Neural cell (in vitro differentiated cells): ENCODE results near the gene MAPRE3. TPM values are rescaled to one million over a fixed set of nuclear protein-coding genes. Genes with fewer than 3 reads are reported as not detected.

Source experiments
- H2AFZ ChIP-seq: fragments of 200-600, 300-800 bp; sonication (generic), shearing (Covaris generic); 2 replicates; pipeline ENCODE4 v1.6.0; 2014; ENCODE audit warnings: low read depth, mild to moderate bottlenecking, antibody characterized with exemption, low read length, moderate library complexity
- H3F3A ChIP-seq: fragments of 200-600 bp; shearing (Covaris generic); 2 replicates; pipeline ENCODE4 v1.6.1; 2016; ENCODE audit warnings: mild to moderate bottlenecking, moderate library complexity, mixed read lengths, antibody characterized with exemption, low read length; ENCODE audit not compliant: insufficient read depth, poor library complexity, severe bottlenecking
- H3K27ac ChIP-seq: fragments of 200-600, 300-800 bp; sonication (generic), shearing (Covaris generic); 2 replicates; pipeline ENCODE4 v1.5.1; 2014; ENCODE audit warnings: mild to moderate bottlenecking, low read length, moderate library complexity
- H3K27me3 ChIP-seq: fragments of 300-800, 200-600 bp; sonication (generic), shearing (Covaris generic); 2 replicates; pipeline ENCODE4 v1.6.0; 2014; ENCODE audit warnings: mild to moderate bottlenecking, low read depth, low read length, moderate library complexity; ENCODE audit not compliant: insufficient read depth
- H3K36me3 ChIP-seq: fragments of 300-800, 200-600 bp; sonication (generic), shearing (Covaris generic); 2 replicates; pipeline ENCODE4 v1.5.1; 2014; ENCODE audit warnings: mild to moderate bottlenecking, antibody characterized with exemption, low read length, moderate library complexity; ENCODE audit not compliant: insufficient read depth
- H3K4me2 ChIP-seq: fragments of 300-800, 200-600 bp; sonication (generic), shearing (Covaris generic); 2 replicates; pipeline ENCODE4 v1.6.0; 2014; ENCODE audit warnings: mild to moderate bottlenecking, low read length
- H3K4me3 ChIP-seq: fragments of 300-800, 200-600 bp; sonication (generic), shearing (Covaris generic); 2 replicates; pipeline ENCODE4 v1.5.1; 2014; ENCODE audit warnings: mild to moderate bottlenecking, low read length, moderate library complexity
- H3K79me2 ChIP-seq: fragments of 200-600 bp; shearing (Covaris generic); replicated peaks from 2 replicates; pipeline ENCODE4 v1.6.0; 2014; ENCODE audit warnings: mild to moderate bottlenecking, low read length, moderate library complexity; ENCODE audit not compliant: insufficient read depth
- H3K9ac ChIP-seq: fragments of 300-800, 200-600 bp; sonication (generic), shearing (Covaris generic); 2 replicates; pipeline ENCODE4 v1.6.1; 2016; ENCODE audit warnings: mild to moderate bottlenecking, low read length, mixed read lengths
- H3K9me2 ChIP-seq: fragments of 200-600 bp; shearing (Covaris generic); 2 replicates; pipeline ENCODE4 v1.6.1; 2016; ENCODE audit warnings: mild to moderate bottlenecking, low read length, mixed read lengths; ENCODE audit not compliant: insufficient read depth
- H3K9me3 ChIP-seq: fragments of 200-600, 300-800 bp; sonication (generic), shearing (Covaris generic); 2 replicates; pipeline ENCODE4 v1.6.1; 2016; ENCODE audit warnings: mild to moderate bottlenecking, mixed run types, low read length, moderate library complexity, mixed read lengths
- H4K20me1 ChIP-seq: fragments of 200-600 bp; shearing (Covaris generic); 2 replicates; pipeline ENCODE4 v1.6.1; 2016; ENCODE audit warnings: mild to moderate bottlenecking, mixed run types; ENCODE audit not compliant: insufficient read depth
- CTCF ChIP-seq: fragments of 450-650 bp; IDR thresholded peaks from 2 replicates; pipeline ENCODE4 v1.5.1; 2014; ENCODE audit warnings: antibody characterized with exemption, mild to moderate bottlenecking, moderate library complexity; ENCODE audit not compliant: poor library complexity, severe bottlenecking
- EP300 ChIP-seq: fragments of 450-650 bp; conservative IDR thresholded peaks from 2 replicates; pipeline ENCODE4 v1.6.1; 2014; ENCODE audit warnings: antibody characterized with exemption, mild to moderate bottlenecking, moderate library complexity; ENCODE audit not compliant: poor library complexity, severe bottlenecking
- EZH2 ChIP-seq: fragments of 200-600, 300-800 bp; shearing (Covaris generic), sonication (generic); IDR thresholded peaks from 2 replicates; pipeline ENCODE4 v1.6.1; 2014; ENCODE audit warnings: antibody characterized with exemption, low read length, borderline replicate concordance, mild to moderate bottlenecking; ENCODE audit not compliant: insufficient read depth, poor library complexity, severe bottlenecking
- MXI1 ChIP-seq: fragments of 450-650 bp; conservative IDR thresholded peaks from 2 replicates; pipeline ENCODE4 v1.6.1; 2014; ENCODE audit warnings: antibody characterized with exemption, mild to moderate bottlenecking; ENCODE audit not compliant: poor library complexity, severe bottlenecking
- POLR2AphosphoS5 ChIP-seq: IDR thresholded peaks from 2 replicates; pipeline ENCODE4 v1.6.1; 2012
- RAD21 ChIP-seq: fragments of 450-650 bp; conservative IDR thresholded peaks from 2 replicates; pipeline ENCODE4 v1.6.1; 2014; ENCODE audit warnings: antibody characterized with exemption, mild to moderate bottlenecking, moderate library complexity
- REST ChIP-seq: IDR thresholded peaks from 2 replicates; pipeline ENCODE4 v1.6.1; 2012; ENCODE audit warnings: borderline replicate concordance
- SMC3 ChIP-seq: fragments of 450-650 bp; conservative IDR thresholded peaks from 2 replicates; pipeline ENCODE4 v1.6.1; 2014; ENCODE audit warnings: antibody characterized with exemption, mild to moderate bottlenecking, moderate library complexity; ENCODE audit not compliant: poor library complexity
- TAF1 ChIP-seq: IDR thresholded peaks from 2 replicates; pipeline ENCODE4 v1.6.1; 2012; ENCODE audit warnings: low read depth
- polyA plus RNA-seq: library from polyadenylated mRNA; depleted of rRNA; stranded (reverse); fragments of >200 nt; gene quantifications from 2 replicates; pipeline ENCODE4 v1.2.3, GENCODE V29; 2014

Gene MAPRE3
- polyA plus RNA-seq, 1 donor from 2014 or later, result 69.2 TPM

GRCh38 chr2:27072920-27073319, 102.5 kb downstream of the MAPRE3 start:
- Histone ChIP-seq H3K9me2 (no peaks in the 10 kb centered on the region), H3K27me3 (no peaks in the 10 kb centered on the region), H3K79me2 (peaks cover 23% of the 10 kb centered on the region), H4K20me1 (no peaks in the 10 kb centered on the region), H3K9me3 (no peaks in the 10 kb centered on the region), H3F3A (no peaks in the 10 kb centered on the region), H3K9ac (peak overlapping the region; percentile 97), H3K27ac (peak overlapping the region; percentile 87), H2AFZ (no peak overlapping the region), H3K4me3 (peak overlapping the region; percentile 80), H3K4me2 (no peak overlapping the region), H3K36me3 (no peaks in the 10 kb centered on the region)
- TF ChIP-seq CTCF (no peak), RAD21 (no peak), EP300 (no peak), EZH2 (no peak)

DNA sequence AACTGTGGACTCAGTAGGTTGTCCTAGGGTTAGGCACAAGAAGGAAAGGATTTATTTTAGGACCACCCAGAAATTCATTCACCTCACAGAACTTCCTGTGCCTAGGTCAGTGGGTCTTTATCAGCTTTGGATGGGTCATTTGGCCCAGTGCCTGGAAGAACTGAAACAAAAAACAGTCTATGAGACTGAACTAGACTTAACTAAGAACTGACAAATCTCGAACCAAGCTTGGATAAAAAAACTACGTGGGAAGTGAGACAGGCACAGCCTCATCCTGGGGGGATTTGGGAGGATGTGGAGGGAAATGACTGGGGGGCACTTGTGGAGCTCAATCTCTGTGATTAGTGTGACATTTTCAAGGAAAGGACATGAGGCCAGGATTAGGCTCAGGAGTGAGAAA, 103.3 kb downstream of the MAPRE3 start:
- Histone ChIP-seq H2AFZ (no peak overlapping the region), H3F3A (no peaks in the 10 kb centered on the region), H3K36me3 (no peaks in the 10 kb centered on the region), H3K27me3 (no peaks in the 10 kb centered on the region), H3K9ac (no peak overlapping the region), H3K4me3 (no peak overlapping the region), H3K27ac (no peak overlapping the region), H3K9me2 (no peaks in the 10 kb centered on the region), H3K4me2 (no peak overlapping the region), H4K20me1 (no peaks in the 10 kb centered on the region), H3K79me2 (peaks cover 23% of the 10 kb centered on the region), H3K9me3 (no peaks in the 10 kb centered on the region)
- TF ChIP-seq TAF1, result no peak
- TF ChIP-seq RAD21, result no peak
- no peak for TF ChIP-seq REST
- no peak for TF ChIP-seq EP300
- TF ChIP-seq EZH2, result no peak
- no peak for TF ChIP-seq MXI1
- TF ChIP-seq POLR2AphosphoS5, result no peak
- TF ChIP-seq SMC3, result no peak
- TF ChIP-seq CTCF, result no peak
